Heart left ventricle (tissue), 16 donors: ENCODE results near the gene HCK. TPM values are rescaled to one million over a fixed set of nuclear protein-coding genes. Genes with fewer than 3 reads are reported as not detected.

ENCODE experiments used
- ATAC-seq, 4 donors: fragments of 200-7000 bp; cut with Tn5 transposase; one replicate each; pipeline ENCODE4 v1.9.1; 2020 to 2022; ENCODE audit warnings: moderate library complexity in 4 of 4, mild to moderate bottlenecking in 3 of 4, moderate number of reproducible peaks in 1 of 4
- DNase-seq, 5 donors: peaks; one replicate each; pipeline ENCODE4 v3.0.0-alpha.2; 2020
- H3K27ac ChIP-seq, 12 donors: fragments of 200-600 bp; sonication (generic) in 4 of 12; one replicate each; pipeline versions ENCODE4 v1.5.0 to v1.8.0; 2016 to 2022; ENCODE audit warnings: mild to moderate bottlenecking in 2 of 12
- H3K27me3 ChIP-seq, 9 donors: fragments of 200-600 bp; sonication (generic) in 2 of 9; one replicate each; pipeline versions ENCODE4 v1.5.1 to v1.8.0; 2016 to 2022; ENCODE audit warnings: mild to moderate bottlenecking in 3 of 9
- H3K36me3 ChIP-seq, 9 donors: fragments of 200-600 bp; sonication (generic) in 2 of 9; one replicate each; pipeline versions ENCODE4 v1.5.0 to v1.8.0; 2018 to 2022; ENCODE audit warnings: mild to moderate bottlenecking in 2 of 9
- H3K4me1 ChIP-seq, 12 donors: fragments of 200-600 bp; sonication (generic) in 4 of 12; one replicate each; pipeline versions ENCODE4 v1.5.0 to v1.8.0; 2016 to 2022; ENCODE audit warnings: mild to moderate bottlenecking in 3 of 12
- H3K4me3 ChIP-seq, 12 donors: fragments of 200-600 bp; sonication (generic) in 4 of 12; one replicate each; pipeline versions ENCODE4 v1.5.0 to v1.8.0; 2017 to 2022; ENCODE audit warnings: mild to moderate bottlenecking in 9 of 12, moderate library complexity in 4 of 12
- H3K9me3 ChIP-seq, 12 donors: fragments of 200-600 bp; sonication (generic) in 4 of 12; one replicate each; pipeline versions ENCODE4 v1.5.0 to v1.8.0; 2016 to 2022; ENCODE audit warnings: mild to moderate bottlenecking in 1 of 12
- CTCF ChIP-seq, 12 donors: fragments of 200-600 bp; sonication (generic) in 4 of 12; IDR thresholded peaks; one replicate each; pipeline versions ENCODE4 v1.5.0 to v1.8.0; 2018 to 2022; ENCODE audit warnings: antibody characterized with exemption in 12 of 12, mild to moderate bottlenecking in 5 of 12
- POLR2A ChIP-seq, 2 donors: fragments of 450-650 bp; IDR thresholded peaks; one replicate each; pipeline ENCODE4 v1.6.1; 2017; ENCODE audit warnings: antibody characterized with exemption in 2 of 2, mild to moderate bottlenecking in 2 of 2, moderate library complexity in 2 of 2
- WGBS, 4 donors: extraction: QIAGEN DNeasy Blood & Tissue Kit in 2 of 4; methylation state at CpG; one replicate each; pipeline versions ENCODE4 v1.1.5 to v1.1.7; 2013 to 2018; 5-methylcytosine and 5-hydroxymethylcytosine counted together
- intact Hi-C, 10 donors: fragments of 100-400 bp; cut with DNase I; formaldehyde crosslinking; loops; one replicate each; pipeline versions ENCODE4 v1.11.1 to v1.14.2; 2022
- polyA plus RNA-seq, 2 donors: library from polyadenylated mRNA; stranded (reverse); fragments of 200-250 nt; gene quantifications; one replicate each; pipeline ENCODE4 v1.2.3, GENCODE V29; 2013
- total RNA-seq, 9 donors: library from RNA; depleted of rRNA in 2 of 9; stranded (reverse); fragments of >200 nt in 2 of 9; fragmentation: NEBNext Ultra II Directional in 3 of 9; extraction: Animal tissue kit (Norgen Biotek cat#: 25700) in 3 of 9; gene quantifications; one replicate each; pipeline versions ENCODE4 v1.1.0 to v1.2.4, GENCODE V29; 2016 to 2023
- donor health status: ischemic (EF 13 %, LVEDD 7.1; RV severe dilation, severe dysfunction).
- donor health status: healthy with polysubstance abuse.
- donor health status: DM: no; HTN: yes; CAD: no.
- donor health status: DM: no; HTN: no; CAD: no.
- donor health status: ischemic (EF 25% LVEDD 6.9; RV normal size, moderate dysfunction).
- donor health status: ischemic (EF 25% LVEDD 5.7; RV mildly dilated, moderate dysfunction).
- donor health status: healthy.
- donor health status: DM: yes; HTN: yes; CAD: no.
- donor health status: ischemic (EF 35%, LVEDD 5.7; RV mildly dilated, moderate dysfunction).
- donor health status: nonischemic (EF 11% LVEDD 7.7; RV severe dilation, severe dysfunction).
- donor health status: DM: yes; HTN: yes; CAD: no.
- donor health status: PGD.
- donor health status: ischemic (EF 29% LVEDD 5.4; RV normal size, mild dysfunction).
- donor health status: nonischemic (EF 23%, LVEDD 6.1; RV moderate dilation, normal function).

Gene HCK
- total and polyA plus RNA-seq, 11 donors: 1.4 to 52.0 (median 4.4) TPM

GRCh38 chr20:32036716-32037485 is 15.1 kb upstream of the HCK start:
- Histone ChIP-seq H3K4me1 (peaks cover 0 to 79% (median 1%) of the 10 kb centered on the region in 12 donors), H3K27me3 (peaks cover 0 to 23% (median 5%) of the 10 kb centered on the region in 9 donors), H3K27ac (no peak overlapping the region), H3K4me3 (no peak overlapping the region), H3K9me3 (peaks cover 0 to 6% (median 0%) of the 10 kb centered on the region in 12 donors), H3K36me3 (peaks cover 0 to 2% (median 0%) of the 10 kb centered on the region in 9 donors)
- ATAC-seq (no peak), DNase-seq (no peak)
- WGBS, 4 donors: 62 to 67% (median 65%) methylated on average over 10 of the region's 10 CpGs
- intact Hi-C loops: loop anchor here in 8 of 10 donors (5.0 to 10.0 kb wide), 5 partner anchors 55 to 618 kb away; partner anchors contain the start of gene PDRG1 (in 1 of the 8)
- TF ChIP-seq CTCF (IDR thresholded peaks at IDR 0.05) (no peak), POLR2A (IDR thresholded peaks at IDR 0.05) (no peak)

- 63 to 91% (median 87%) methylated on average over 4 of the region's 4 CpGs for WGBS, 4 donors
- Histone ChIP-seq H3K27ac (no peak overlapping the region), H3K4me3 (no peak overlapping the region), H3K9me3 (peaks cover 0 to 6% (median 0%) of the 10 kb centered on the region in 12 donors), H3K36me3 (peaks cover 0 to 2% (median 0%) of the 10 kb centered on the region in 9 donors), H3K27me3 (peaks cover 0 to 23% (median 5%) of the 10 kb centered on the region in 9 donors), H3K4me1 (peaks cover 0 to 76% (median 1%) of the 10 kb centered on the region in 12 donors)
- intact Hi-C loops: loop anchor here in 8 of 10 donors (5.0 to 10.0 kb wide), 5 partner anchors 54 to 617 kb away; partner anchors contain the start of gene PDRG1 (in 1 of the 8)
- DNase-seq (no peak), ATAC-seq (no peak)
- TF ChIP-seq CTCF (IDR thresholded peaks at IDR 0.05): no peak
- TF ChIP-seq POLR2A (IDR thresholded peaks at IDR 0.05): no peak
These were observed 14.1 kb upstream of the HCK start for GRCh38 chr20:32037929-32038328.

- no peak for TF ChIP-seq CTCF (IDR thresholded peaks at IDR 0.05)
- no peak for TF ChIP-seq POLR2A (IDR thresholded peaks at IDR 0.05)
- intact Hi-C loops: no loop called here
- H3K27me3 ChIP-seq: peaks cover 0 to 9% (median 0%) of the 10 kb centered on the region in 9 donors
These were observed 11.7 kb upstream of the HCK start for GRCh38 chr20:32040142-32040953.

More at GRCh38 chr20:32040142-32040953, 11.7 kb upstream of the HCK start:
- Histone ChIP-seq H3K27ac (peak overlapping the region in 1 of 12 donors; percentile 86), H3K9me3 (peaks cover 0 to 6% (median 0%) of the 10 kb centered on the region in 12 donors), H3K4me1 (peaks cover 0 to 52% (median 0%) of the 10 kb centered on the region in 12 donors), H3K36me3 (peaks cover 0 to 2% (median 0%) of the 10 kb centered on the region in 9 donors), H3K4me3 (no peak overlapping the region)
- ATAC-seq (peak; percentile 26 to 94 (median 80)), DNase-seq (peak in 4 of 5 donors; percentile 33 to 79 (median 58))
- 64 to 79% (median 70%) methylated on average over 5 to 10 of the region's 10 CpGs for WGBS, 4 donors
